PC-9 (cell line): ENCODE results near the gene AOAH. TPM values are rescaled to one million over a fixed set of nuclear protein-coding genes. Genes with fewer than 3 reads are reported as not detected.

Source experiments
- BruUV-seq: library from RNA; stranded (reverse); fragments of 400-500 nt; replicated peaks from 2 replicates; lab custom pipeline; 2021; lab: Mats Ljungman, UMichigan
- CTCF ChIA-PET: fragments of 300-600 bp; sonication (Branson Sonifier 250); formaldehyde crosslinking; loops from one replicate; lab custom pipeline; 2022; ENCODE audit warnings: antibody characterized with exemption; lab: Charles Lee
- POLR2A ChIA-PET: fragments of 300-600 bp; sonication (Branson Sonifier 250); formaldehyde crosslinking; loops from one replicate; lab custom pipeline; 2022; ENCODE audit warnings: antibody characterized with exemption; ENCODE audit not compliant: unreplicated experiment; lab: Charles Lee
- DNase-seq, 2 experiments: peaks; one replicate each; pipeline versions ENCODE4 v3.0.0 to v3.0.0-alpha.2; 2015 to 2022; ENCODE audit warnings: mixed read lengths in 1 of 2
- H2AFZ ChIP-seq: fragments of 200-600 bp; sonication (generic); 2 replicates; pipeline ENCODE4 v1.8.1; 2017; ENCODE audit warnings: antibody characterized with exemption
- H3F3A ChIP-seq: fragments of 200-600 bp; sonication (generic); 2 replicates; pipeline ENCODE4 v1.8.1; 2017; ENCODE audit warnings: antibody characterized with exemption, mild to moderate bottlenecking, low read depth; ENCODE audit not compliant: insufficient read depth
- H3K27ac ChIP-seq: fragments of 200-600 bp; sonication (generic); 2 replicates; pipeline ENCODE4 v1.6.1; 2016; ENCODE audit warnings: mixed run types
- H3K27me3 ChIP-seq: fragments of 200-600 bp; sonication (generic); 2 replicates; pipeline ENCODE4 v1.6.1; 2016; ENCODE audit warnings: low read depth, mixed run types; ENCODE audit not compliant: insufficient read depth
- H3K36me3 ChIP-seq: fragments of 200-600 bp; sonication (generic); 2 replicates; pipeline ENCODE4 v1.6.1; 2016; ENCODE audit warnings: low read depth, mixed run types
- H3K4me1 ChIP-seq: fragments of 200-600 bp; sonication (generic); replicated peaks from 2 replicates; pipeline ENCODE4 v1.6.1; 2016; ENCODE audit warnings: mixed run types; ENCODE audit not compliant: insufficient read depth
- H3K4me2 ChIP-seq: fragments of 200-600 bp; sonication (generic); 2 replicates; pipeline ENCODE4 v1.6.1; 2017; ENCODE audit warnings: mixed run types
- H3K4me3 ChIP-seq: fragments of 200-600 bp; sonication (generic); 2 replicates; pipeline ENCODE4 v1.6.1; 2016; ENCODE audit warnings: mixed run types
- H3K79me2 ChIP-seq: fragments of 200-600 bp; sonication (generic); 2 replicates; pipeline ENCODE4 v1.6.1; 2017; ENCODE audit warnings: low read depth, mixed run types
- H3K9me2 ChIP-seq: fragments of 200-600 bp; sonication (generic); 2 replicates; pipeline ENCODE4 v1.8.1; 2017; ENCODE audit warnings: mild to moderate bottlenecking; ENCODE audit not compliant: insufficient read depth
- H3K9me3 ChIP-seq: fragments of 200-600 bp; sonication (generic); 2 replicates; pipeline ENCODE4 v1.8.1; 2016; ENCODE audit warnings: low read depth; ENCODE audit not compliant: insufficient read depth
- H4K20me1 ChIP-seq: fragments of 200-600 bp; sonication (generic); 2 replicates; pipeline ENCODE4 v1.8.1; 2017; ENCODE audit not compliant: insufficient read depth
- EZH2 ChIP-seq: fragments of 200-600 bp; sonication (generic); IDR thresholded peaks from 2 replicates; pipeline ENCODE4 v1.8.0; 2017; ENCODE audit warnings: antibody characterized with exemption, low read depth
- intact Hi-C: fragments of 100-400 bp; cut with micrococcal nuclease; formaldehyde crosslinking; loops from one replicate; pipeline ENCODE4 v1.10.0; 2022; ENCODE audit not compliant: unreplicated experiment
- total RNA-seq: library from RNA; stranded (reverse); gene quantifications from 2 replicates; pipeline ENCODE4 v1.2.3, GENCODE V29; 2021
- TF ChIP-seq, protein P1 (sequence below): fragments of 200-600 bp; sonication (generic); conservative IDR thresholded peaks from 2 replicates; pipeline ENCODE4 v1.6.1; 2017; ENCODE audit warnings: mixed run types, antibody characterized with exemption, mild to moderate bottlenecking, moderate library complexity

AOAH gene
- total RNA-seq, 1 experiment from 2014 or later = not detected

DNA sequence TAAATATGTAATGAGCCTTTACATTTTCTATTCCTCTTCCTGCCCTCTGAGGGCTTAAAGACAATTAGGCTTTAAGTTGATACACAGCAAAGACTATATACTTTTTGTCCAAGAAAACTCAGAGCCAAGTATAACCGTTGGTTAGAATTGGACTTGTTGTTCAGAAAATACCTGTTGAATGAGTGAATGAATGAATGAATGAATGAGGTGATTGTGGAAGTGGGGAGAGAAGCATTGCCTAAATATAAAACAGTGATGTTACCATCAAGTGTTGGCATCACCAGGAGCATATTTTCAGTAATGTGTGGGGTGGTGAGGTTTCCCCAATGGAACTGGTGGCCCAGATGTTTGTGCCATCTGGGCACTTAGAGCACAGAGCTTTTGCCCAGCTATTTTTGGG lies 106.9 kb downstream of the AOAH start:
- no TSS peak for BruUV-seq
- Histone ChIP-seq H3F3A (no peaks in the 10 kb centered on the region), H3K36me3 (no peaks in the 10 kb centered on the region), H3K4me2 (no peak overlapping the region), H3K4me3 (no peak overlapping the region), H3K79me2 (no peaks in the 10 kb centered on the region), H3K4me1 (no peaks in the 10 kb centered on the region), H3K27me3 (peaks cover 97% of the 10 kb centered on the region), H3K9me3 (no peaks in the 10 kb centered on the region), H2AFZ (no peak overlapping the region), H3K27ac (no peak overlapping the region), H3K9me2 (no peaks in the 10 kb centered on the region), H4K20me1 (0 out of 2 replicates have a peak, but pooled peaks cover 3% of the 10 kb centered on the region)
- no peak for DNase-seq
- POLR2A ChIA-PET = no interaction called here
- intact Hi-C loops = no loop called here
- CTCF ChIA-PET = no interaction called here
- TF ChIP-seq, protein P1, sequence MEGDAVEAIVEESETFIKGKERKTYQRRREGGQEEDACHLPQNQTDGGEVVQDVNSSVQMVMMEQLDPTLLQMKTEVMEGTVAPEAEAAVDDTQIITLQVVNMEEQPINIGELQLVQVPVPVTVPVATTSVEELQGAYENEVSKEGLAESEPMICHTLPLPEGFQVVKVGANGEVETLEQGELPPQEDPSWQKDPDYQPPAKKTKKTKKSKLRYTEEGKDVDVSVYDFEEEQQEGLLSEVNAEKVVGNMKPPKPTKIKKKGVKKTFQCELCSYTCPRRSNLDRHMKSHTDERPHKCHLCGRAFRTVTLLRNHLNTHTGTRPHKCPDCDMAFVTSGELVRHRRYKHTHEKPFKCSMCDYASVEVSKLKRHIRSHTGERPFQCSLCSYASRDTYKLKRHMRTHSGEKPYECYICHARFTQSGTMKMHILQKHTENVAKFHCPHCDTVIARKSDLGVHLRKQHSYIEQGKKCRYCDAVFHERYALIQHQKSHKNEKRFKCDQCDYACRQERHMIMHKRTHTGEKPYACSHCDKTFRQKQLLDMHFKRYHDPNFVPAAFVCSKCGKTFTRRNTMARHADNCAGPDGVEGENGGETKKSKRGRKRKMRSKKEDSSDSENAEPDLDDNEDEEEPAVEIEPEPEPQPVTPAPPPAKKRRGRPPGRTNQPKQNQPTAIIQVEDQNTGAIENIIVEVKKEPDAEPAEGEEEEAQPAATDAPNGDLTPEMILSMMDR = no peak
- no peak for TF ChIP-seq EZH2

DNA sequence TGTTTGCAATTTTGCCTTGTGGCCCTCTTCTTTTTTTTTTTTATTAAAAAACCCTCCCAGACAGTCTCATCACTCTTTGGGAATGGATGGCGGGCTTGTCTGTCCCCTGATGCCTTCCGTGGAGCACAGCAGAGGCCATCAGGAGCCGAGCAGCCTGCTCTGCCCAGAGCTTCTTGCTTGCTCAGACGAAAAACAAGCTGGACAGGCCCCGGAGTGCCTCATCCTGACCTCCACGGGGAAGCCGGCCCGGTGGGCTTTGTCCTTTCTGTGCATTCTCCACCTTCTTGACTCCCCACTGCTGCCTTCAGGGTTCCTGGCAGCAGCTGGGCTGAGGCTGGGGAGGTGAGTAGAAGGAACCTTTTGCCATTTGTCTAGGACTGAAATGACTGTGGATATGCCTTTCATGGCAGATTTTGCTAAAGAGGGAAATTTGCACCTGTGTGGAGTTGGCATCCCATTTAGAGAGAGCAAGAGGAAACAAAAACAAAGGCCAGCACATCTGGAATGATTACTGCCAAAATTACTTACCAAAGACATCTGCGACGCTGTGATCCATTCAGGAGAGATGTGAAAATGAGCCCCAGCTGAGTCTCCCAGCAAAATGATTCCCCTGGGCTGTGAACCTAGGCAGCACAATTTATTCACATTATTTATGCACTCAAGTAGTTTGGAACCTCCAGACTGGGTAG lies 108.3 kb downstream of the AOAH start:
- H3F3A ChIP-seq = no peaks in the 10 kb centered on the region
- ChIA-PET CTCF (no interaction called here), POLR2A (no interaction called here)
- 0 out of 2 replicates have a peak, but pooled peaks cover 3% of the 10 kb centered on the region for H4K20me1 ChIP-seq
- H3K79me2 ChIP-seq = no peaks in the 10 kb centered on the region
- peaks cover 96% of the 10 kb centered on the region for H3K27me3 ChIP-seq
- no peak for DNase-seq
- H3K9me3 ChIP-seq = no peaks in the 10 kb centered on the region
- no peak for TF ChIP-seq EZH2
- TF ChIP-seq, protein P1 = no peak
- no peaks in the 10 kb centered on the region for H3K36me3 ChIP-seq
- no peaks in the 10 kb centered on the region for H3K4me1 ChIP-seq
- no TSS peak for BruUV-seq
- no peak overlapping the region for H2AFZ ChIP-seq
- intact Hi-C loops = no loop called here
- H3K4me2 ChIP-seq = no peak overlapping the region
- no peak overlapping the region for H3K27ac ChIP-seq
- no peak overlapping the region for H3K4me3 ChIP-seq
- H3K9me2 ChIP-seq = no peaks in the 10 kb centered on the region

DNA sequence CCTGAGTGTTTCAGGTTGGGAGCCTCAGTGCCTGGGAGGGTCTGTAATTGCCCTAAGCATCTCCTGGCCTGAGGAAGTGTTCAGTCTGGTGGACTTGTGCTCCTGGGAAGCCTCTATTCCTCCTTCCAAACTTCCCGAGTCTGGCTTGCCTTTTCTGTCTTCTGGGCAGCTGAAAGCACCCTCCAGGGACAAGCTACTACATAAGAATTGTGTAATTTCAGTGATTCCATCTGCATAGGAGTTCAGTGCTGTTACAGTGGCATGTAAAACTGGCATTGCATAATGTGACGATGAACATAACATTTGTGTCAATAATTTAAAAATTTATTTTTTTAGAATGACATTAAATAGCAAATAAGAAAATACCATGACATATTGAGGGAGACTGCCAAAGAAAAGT lies 109.3 kb downstream of the AOAH start:
- Histone ChIP-seq H3K79me2 (no peaks in the 10 kb centered on the region), H3K27me3 (peaks cover 92% of the 10 kb centered on the region), H3F3A (no peaks in the 10 kb centered on the region), H3K36me3 (no peaks in the 10 kb centered on the region), H3K4me1 (no peaks in the 10 kb centered on the region), H3K4me2 (no peak overlapping the region), H3K9me2 (no peaks in the 10 kb centered on the region), H3K4me3 (no peak overlapping the region), H3K9me3 (no peaks in the 10 kb centered on the region), H4K20me1 (no peaks in the 10 kb centered on the region), H3K27ac (no peak overlapping the region), H2AFZ (no peak overlapping the region)
- DNase-seq = no peak
- BruUV-seq = no TSS peak
- intact Hi-C loops = no loop called here
- ChIA-PET POLR2A (no interaction called here), CTCF (no interaction called here)
- TF ChIP-seq, protein P1 = no peak
- TF ChIP-seq EZH2 = no peak
